Measurements from ENCODE around the gene GMPPA.

GRCh38 chr2:219532378-219532649 lies 33.6 kb downstream of the GMPPA start:
- TF ChIP-seq, protein P1, sequence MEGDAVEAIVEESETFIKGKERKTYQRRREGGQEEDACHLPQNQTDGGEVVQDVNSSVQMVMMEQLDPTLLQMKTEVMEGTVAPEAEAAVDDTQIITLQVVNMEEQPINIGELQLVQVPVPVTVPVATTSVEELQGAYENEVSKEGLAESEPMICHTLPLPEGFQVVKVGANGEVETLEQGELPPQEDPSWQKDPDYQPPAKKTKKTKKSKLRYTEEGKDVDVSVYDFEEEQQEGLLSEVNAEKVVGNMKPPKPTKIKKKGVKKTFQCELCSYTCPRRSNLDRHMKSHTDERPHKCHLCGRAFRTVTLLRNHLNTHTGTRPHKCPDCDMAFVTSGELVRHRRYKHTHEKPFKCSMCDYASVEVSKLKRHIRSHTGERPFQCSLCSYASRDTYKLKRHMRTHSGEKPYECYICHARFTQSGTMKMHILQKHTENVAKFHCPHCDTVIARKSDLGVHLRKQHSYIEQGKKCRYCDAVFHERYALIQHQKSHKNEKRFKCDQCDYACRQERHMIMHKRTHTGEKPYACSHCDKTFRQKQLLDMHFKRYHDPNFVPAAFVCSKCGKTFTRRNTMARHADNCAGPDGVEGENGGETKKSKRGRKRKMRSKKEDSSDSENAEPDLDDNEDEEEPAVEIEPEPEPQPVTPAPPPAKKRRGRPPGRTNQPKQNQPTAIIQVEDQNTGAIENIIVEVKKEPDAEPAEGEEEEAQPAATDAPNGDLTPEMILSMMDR (optimal IDR thresholded peaks at IDR 0.05 in 1 of 3, IDR thresholded peaks at IDR 0.05 in 1 of 3, conservative IDR thresholded peaks at IDR 0.05 in 1 of 3; ENCODE audit: extremely low read depth in 1 of 3, insufficient read depth in 2 of 3, low read length in 3 of 3): no peak
- TF ChIP-seq EZH2 (IDR thresholded peaks at IDR 0.05; ENCODE audit: low read length): no peak
